Measurements from ENCODE around the gene KAZN.

DNA sequence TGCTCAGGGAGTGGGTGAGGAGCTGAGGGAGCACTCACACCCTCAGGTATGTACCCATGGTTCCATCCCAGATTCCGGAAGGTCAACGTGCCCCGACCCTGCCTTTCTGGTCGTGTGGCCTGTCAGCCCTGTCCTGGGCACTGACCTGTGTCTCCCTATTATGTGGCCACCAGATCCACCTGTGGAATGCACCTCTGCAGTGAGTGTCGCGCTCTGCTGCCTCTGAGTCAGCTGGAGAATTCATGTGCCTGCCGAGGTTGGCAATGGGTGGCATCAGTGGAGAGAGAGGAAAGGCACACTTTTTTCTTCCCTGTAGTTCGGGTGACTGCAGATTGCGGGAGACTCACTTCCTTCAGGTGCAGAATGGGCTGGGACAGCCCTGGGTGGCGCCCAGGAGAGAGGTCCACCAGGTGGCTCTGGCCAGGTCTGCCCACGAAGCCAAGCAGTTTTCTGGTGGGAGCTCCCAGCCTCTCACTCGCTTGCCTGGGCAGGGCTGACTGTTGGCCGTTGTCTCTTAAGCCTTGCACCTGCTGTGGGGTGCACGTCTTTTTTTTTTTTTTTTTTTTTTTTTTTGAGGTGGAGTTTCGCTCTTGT is 378.9 kb downstream of the KAZN start:
- TF ChIP-seq, protein P1, sequence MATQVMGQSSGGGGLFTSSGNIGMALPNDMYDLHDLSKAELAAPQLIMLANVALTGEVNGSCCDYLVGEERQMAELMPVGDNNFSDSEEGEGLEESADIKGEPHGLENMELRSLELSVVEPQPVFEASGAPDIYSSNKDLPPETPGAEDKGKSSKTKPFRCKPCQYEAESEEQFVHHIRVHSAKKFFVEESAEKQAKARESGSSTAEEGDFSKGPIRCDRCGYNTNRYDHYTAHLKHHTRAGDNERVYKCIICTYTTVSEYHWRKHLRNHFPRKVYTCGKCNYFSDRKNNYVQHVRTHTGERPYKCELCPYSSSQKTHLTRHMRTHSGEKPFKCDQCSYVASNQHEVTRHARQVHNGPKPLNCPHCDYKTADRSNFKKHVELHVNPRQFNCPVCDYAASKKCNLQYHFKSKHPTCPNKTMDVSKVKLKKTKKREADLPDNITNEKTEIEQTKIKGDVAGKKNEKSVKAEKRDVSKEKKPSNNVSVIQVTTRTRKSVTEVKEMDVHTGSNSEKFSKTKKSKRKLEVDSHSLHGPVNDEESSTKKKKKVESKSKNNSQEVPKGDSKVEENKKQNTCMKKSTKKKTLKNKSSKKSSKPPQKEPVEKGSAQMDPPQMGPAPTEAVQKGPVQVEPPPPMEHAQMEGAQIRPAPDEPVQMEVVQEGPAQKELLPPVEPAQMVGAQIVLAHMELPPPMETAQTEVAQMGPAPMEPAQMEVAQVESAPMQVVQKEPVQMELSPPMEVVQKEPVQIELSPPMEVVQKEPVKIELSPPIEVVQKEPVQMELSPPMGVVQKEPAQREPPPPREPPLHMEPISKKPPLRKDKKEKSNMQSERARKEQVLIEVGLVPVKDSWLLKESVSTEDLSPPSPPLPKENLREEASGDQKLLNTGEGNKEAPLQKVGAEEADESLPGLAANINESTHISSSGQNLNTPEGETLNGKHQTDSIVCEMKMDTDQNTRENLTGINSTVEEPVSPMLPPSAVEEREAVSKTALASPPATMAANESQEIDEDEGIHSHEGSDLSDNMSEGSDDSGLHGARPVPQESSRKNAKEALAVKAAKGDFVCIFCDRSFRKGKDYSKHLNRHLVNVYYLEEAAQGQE (IDR thresholded peaks at IDR 0.05; ENCODE audit: low read depth), result no peak
- TF ChIP-seq NFIC (IDR thresholded peaks at IDR 0.05) (peak; percentile 99), FOXM1 (IDR thresholded peaks at IDR 0.05; ENCODE audit: borderline replicate concordance, low read depth) (peak; percentile 99), TEAD4 (IDR thresholded peaks at IDR 0.05) (peak; percentile 100), EP300 (IDR thresholded peaks at IDR 0.05; ENCODE audit: borderline replicate concordance) (peak; percentile 100), TAF1 (IDR thresholded peaks at IDR 0.05; ENCODE audit: low read depth) (no peak; the same call in 1 of the 2 replicates), EGR1 (IDR thresholded peaks at IDR 0.05) (no peak), CEBPB (IDR thresholded peaks at IDR 0.05) (peak; percentile 81), YY1 (IDR thresholded peaks at IDR 0.05; ENCODE audit: low read depth) (peak; percentile 73)
